ENCODE results near the gene LRG1. TPM values are rescaled to one million over a fixed set of nuclear protein-coding genes. Genes with fewer than 3 reads are reported as not detected.

The LRG1 gene
- total and polyA plus RNA-seq, 9 of the 15 experiments (the other 6 are each of a cell fraction or from before 2014, with no cell fraction given): 1.5 to 11.9 (median 8.7) TPM

- TF ChIP-seq ZNF398 (CRISPR knock-in tag; IDR thresholded peaks at IDR 0.05) (no peak), ZNF830 (CRISPR knock-in tag; IDR thresholded peaks at IDR 0.05) (no peak), HMG20B (CRISPR knock-in tag; IDR thresholded peaks at IDR 0.05) (no peak), GABPB1 (CRISPR knock-in tag; IDR thresholded peaks at IDR 0.05) (no peak), ZC3H8 (IDR thresholded peaks at IDR 0.05) (no peak), ZSCAN29 (IDR thresholded peaks at IDR 0.05) (no peak), DDX20 (tag; IDR thresholded peaks at IDR 0.05; ENCODE audit: low read depth) (no peak), RBBP5 (IDR thresholded peaks at IDR 0.05; ENCODE audit: borderline replicate concordance, insufficient read depth, low read length, poor library complexity, severe bottlenecking) (no peak), JUN (IDR thresholded peaks at IDR 0.05; ENCODE audit: borderline replicate concordance, low read depth, low read length) (no peak), JUN (CRISPR knock-in tag; IDR thresholded peaks at IDR 0.05; ENCODE audit: borderline replicate concordance) (no peak), ZNF407 (IDR thresholded peaks at IDR 0.05; ENCODE audit: low read depth) (no peak)
- TF ChIP-seq, protein P1, sequence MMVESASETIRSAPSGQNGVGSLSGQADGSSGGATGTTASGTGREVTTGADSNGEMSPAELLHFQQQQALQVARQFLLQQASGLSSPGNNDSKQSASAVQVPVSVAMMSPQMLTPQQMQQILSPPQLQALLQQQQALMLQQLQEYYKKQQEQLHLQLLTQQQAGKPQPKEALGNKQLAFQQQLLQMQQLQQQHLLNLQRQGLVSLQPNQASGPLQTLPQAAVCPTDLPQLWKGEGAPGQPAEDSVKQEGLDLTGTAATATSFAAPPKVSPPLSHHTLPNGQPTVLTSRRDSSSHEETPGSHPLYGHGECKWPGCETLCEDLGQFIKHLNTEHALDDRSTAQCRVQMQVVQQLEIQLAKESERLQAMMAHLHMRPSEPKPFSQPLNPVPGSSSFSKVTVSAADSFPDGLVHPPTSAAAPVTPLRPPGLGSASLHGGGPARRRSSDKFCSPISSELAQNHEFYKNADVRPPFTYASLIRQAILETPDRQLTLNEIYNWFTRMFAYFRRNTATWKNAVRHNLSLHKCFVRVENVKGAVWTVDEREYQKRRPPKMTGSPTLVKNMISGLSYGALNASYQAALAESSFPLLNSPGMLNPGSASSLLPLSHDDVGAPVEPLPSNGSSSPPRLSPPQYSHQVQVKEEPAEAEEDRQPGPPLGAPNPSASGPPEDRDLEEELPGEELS (CRISPR knock-in tag; IDR thresholded peaks at IDR 0.05; ENCODE audit: borderline replicate concordance): 0 out of 2 replicates have a peak, but pooled peaks have one; percentile 72
- TF ChIP-seq, protein P2, sequence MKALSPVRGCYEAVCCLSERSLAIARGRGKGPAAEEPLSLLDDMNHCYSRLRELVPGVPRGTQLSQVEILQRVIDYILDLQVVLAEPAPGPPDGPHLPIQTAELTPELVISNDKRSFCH (CRISPR knock-in tag; IDR thresholded peaks at IDR 0.05): no peak
- TF ChIP-seq, protein P2 (tag; IDR thresholded peaks at IDR 0.05): no peak
Observed at GRCh38 chr19:4492337-4493103, 47.3 kb downstream of the LRG1 start (continued).
